COLO829 (cell line): ENCODE data around the gene C5orf63.
"Not testable (repeated sequence)": the region's sequence is repeated elsewhere in the genome, so short reads cannot be mapped to it uniquely, and the experiment has no call there.

Experiments
- DNase-seq: peaks from one replicate; pipeline ENCODE4 v3.0.0; 2012; ENCODE audit warnings: low spot score

C5orf63 gene

GRCh38 chr5:127007522-127007921 lies 65.8 kb downstream of the C5orf63 start:
- DNase-seq, result no peak

GRCh38 chr5:127006744-127007143 lies 66.6 kb downstream of the C5orf63 start:
- no peak for DNase-seq

GRCh38 chr5:127005282-127005681 lies 68.0 kb downstream of the C5orf63 start:
- not testable (repeated sequence) for DNase-seq

DNA sequence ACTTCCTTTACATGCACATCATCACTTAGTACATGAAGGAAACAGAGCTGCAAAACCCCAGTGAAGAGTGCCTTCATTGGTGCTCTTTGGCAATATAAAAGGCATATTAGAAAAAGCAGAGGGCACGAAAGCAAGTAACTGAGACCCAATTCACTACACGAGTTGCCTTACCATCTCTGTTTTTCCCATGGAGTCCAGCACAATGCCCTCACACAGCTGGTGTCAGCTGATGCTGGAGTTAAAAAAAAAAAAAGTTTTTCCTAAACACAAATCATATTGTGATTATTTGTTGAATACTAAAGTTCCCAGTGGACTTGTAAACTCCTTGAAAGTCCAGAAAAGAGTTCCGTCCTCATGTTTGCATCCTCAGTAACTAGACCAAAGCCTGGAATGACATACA lies 68.6 kb downstream of the C5orf63 start:
- no peak for DNase-seq

- DNase-seq, result no peak
Observed at GRCh38 chr5:127003798-127004495, 69.4 kb downstream of the C5orf63 start.

- no peak for DNase-seq
Observed at GRCh38 chr5:127002390-127002789, 70.9 kb downstream of the C5orf63 start.

DNA sequence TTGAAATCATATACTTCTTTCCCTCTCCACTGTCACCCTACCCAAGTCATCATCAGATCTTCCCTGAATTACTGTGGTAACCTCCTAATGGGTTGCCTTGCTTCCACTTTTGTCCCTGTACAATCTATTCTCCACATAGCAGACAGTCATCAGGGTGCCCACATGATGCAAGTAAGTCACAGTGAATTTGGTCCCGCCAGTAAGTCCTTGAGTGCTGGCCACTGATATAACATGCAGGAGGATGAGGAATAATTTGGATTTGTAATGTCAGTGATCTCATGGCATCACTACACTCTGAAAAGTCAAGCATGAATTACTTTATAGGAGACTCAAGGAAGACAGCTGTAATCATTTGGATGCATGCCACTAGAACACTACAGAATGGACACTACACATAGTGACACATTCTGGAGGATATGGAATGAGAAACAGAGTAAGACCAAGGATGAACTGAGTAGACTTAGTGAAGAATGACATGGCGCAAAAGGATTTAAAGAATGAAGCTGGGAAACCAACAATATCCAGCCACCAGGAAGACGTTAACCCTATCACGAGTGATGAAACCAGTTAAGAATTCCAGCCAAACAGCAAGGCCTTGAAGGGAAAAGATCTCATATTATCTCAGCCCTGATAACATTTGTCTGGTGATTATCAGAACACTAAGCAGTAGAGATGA lies 71.5 kb downstream of the C5orf63 start:
- DNase-seq, result no peak
